Neuronal stem cell (in vitro differentiated cells): ENCODE results near the gene FIBIN.
"Not testable (repeated sequence)": the region's sequence is repeated elsewhere in the genome, so short reads cannot be mapped to it uniquely, and the experiment has no call there.

Source experiments
- DNase-seq: peaks from one replicate; pipeline ENCODE4 v3.0.0-alpha.2; 2013; ENCODE audit warnings: low spot score
- H2AFZ ChIP-seq: one replicate; pipeline ENCODE4 v1.6.1; 2013; ENCODE audit warnings: mild to moderate bottlenecking, low read length, inconsistent platforms
- H2AK5ac ChIP-seq: 2 replicates; pipeline ENCODE4 v1.6.1; 2013; ENCODE audit warnings: low read depth, mild to moderate bottlenecking, inconsistent platforms, low read length, moderate library complexity, mixed read lengths
- H2BK120ac ChIP-seq: 2 replicates; pipeline ENCODE4 v1.6.1; 2013; ENCODE audit warnings: low read depth, mild to moderate bottlenecking, inconsistent platforms, low read length, moderate library complexity, mixed read lengths
- H2BK12ac ChIP-seq: one replicate; pipeline ENCODE4 v1.6.1; 2013; ENCODE audit warnings: low read length, inconsistent platforms
- H2BK15ac ChIP-seq: 2 replicates; pipeline ENCODE4 v1.6.1; 2013; ENCODE audit warnings: mild to moderate bottlenecking, low read length, inconsistent platforms, mixed read lengths
- H2BK5ac ChIP-seq: one replicate; pipeline ENCODE4 v1.6.1; 2013; ENCODE audit warnings: inconsistent platforms, mild to moderate bottlenecking, low read length, moderate library complexity
- H3K14ac ChIP-seq: one replicate; pipeline ENCODE4 v1.6.1; 2013; ENCODE audit warnings: low read length, inconsistent platforms
- H3K18ac ChIP-seq: 2 replicates; pipeline ENCODE4 v1.6.1; 2013; ENCODE audit warnings: low read length, inconsistent platforms
- H3K23ac ChIP-seq: 2 replicates; pipeline ENCODE4 v1.6.1; 2013; ENCODE audit warnings: low read depth, mild to moderate bottlenecking, mixed read lengths, low read length, inconsistent platforms; ENCODE audit not compliant: poor library complexity
- H3K27ac ChIP-seq: replicated peaks from 3 replicates; pipeline ENCODE4 v1.5.1; 2013; ENCODE audit warnings: low read length, inconsistent platforms
- H3K27me3 ChIP-seq, 3 experiments: 2 replicates each; pipeline ENCODE4 v1.6.1; 2013; ENCODE audit warnings: low read length in 3 of 3, mild to moderate bottlenecking in 2 of 3, inconsistent platforms in 1 of 3, low read depth in 1 of 3, mixed read lengths in 1 of 3, moderate library complexity in 1 of 3; ENCODE audit not compliant: control insufficient read depth in 3 of 3, insufficient read depth in 3 of 3
- H3K36me3 ChIP-seq, 2 donors: replicated peaks in 1 of 2; 2 replicates each; pipeline ENCODE4 v1.6.1; 2013; ENCODE audit warnings: low read length in 2 of 2; ENCODE audit not compliant: control insufficient read depth in 2 of 2, insufficient read depth in 2 of 2
- H3K4ac ChIP-seq: 2 replicates; pipeline ENCODE4 v1.6.1; 2013; ENCODE audit warnings: inconsistent platforms, mild to moderate bottlenecking, low read length, moderate library complexity
- H3K4me1 ChIP-seq, 2 donors: 1 replicate in 1 of 2; 2 replicates in 1 of 2; pipeline ENCODE4 v1.6.1; 2013; ENCODE audit warnings: low read length in 2 of 2, low read depth in 1 of 2; ENCODE audit not compliant: control insufficient read depth in 2 of 2, insufficient read depth in 1 of 2
- H3K4me2 ChIP-seq: one replicate; pipeline ENCODE4 v1.6.1; 2013; ENCODE audit warnings: mild to moderate bottlenecking, low read length, inconsistent platforms; ENCODE audit not compliant: insufficient read depth, poor library complexity, severe bottlenecking
- H3K4me3 ChIP-seq, 2 donors: 2 replicates each; pipeline ENCODE4 v1.5.1; 2013; ENCODE audit warnings: low read length in 2 of 2, mild to moderate bottlenecking in 2 of 2, inconsistent platforms in 1 of 2, moderate library complexity in 1 of 2
- H3K79me1 ChIP-seq: one replicate; pipeline ENCODE4 v1.6.1; 2013; ENCODE audit warnings: low read depth, mild to moderate bottlenecking, inconsistent platforms, low read length, moderate library complexity
- H3K9ac ChIP-seq: one replicate; pipeline ENCODE4 v1.6.1; 2013; ENCODE audit warnings: mild to moderate bottlenecking, low read depth, low read length, inconsistent platforms; ENCODE audit not compliant: poor library complexity
- H3K9me3 ChIP-seq, 2 donors: replicated peaks in 1 of 2; 2 replicates each; pipeline versions ENCODE3 to v1.6.1; 2013; ENCODE audit warnings: low read length in 2 of 2, mild to moderate bottlenecking in 2 of 2, inconsistent platforms in 1 of 2, low read depth in 1 of 2, mixed read lengths in 1 of 2, moderate library complexity in 1 of 2; ENCODE audit not compliant: control insufficient read depth in 2 of 2, insufficient read depth in 1 of 2
- H4K8ac ChIP-seq: one replicate; pipeline ENCODE4 v1.6.1; 2013; ENCODE audit warnings: low read depth, mild to moderate bottlenecking, inconsistent platforms, low read length, moderate library complexity
- H4K91ac ChIP-seq: one replicate; pipeline ENCODE4 v1.6.1; 2013; ENCODE audit warnings: low read length, low read depth, mild to moderate bottlenecking, inconsistent platforms; ENCODE audit not compliant: poor library complexity
- whole genome bisulfite sequencing, 2 donors: extraction: QIAGEN DNeasy Blood & Tissue Kit; methylation state at CpG; one replicate each; pipeline ENCODE4 v1.1.7; 2013; ENCODE audit warnings: missing lambda C conversion rate in 2 of 2, mixed read lengths in 1 of 2; ENCODE audit not compliant: insufficient read length in 2 of 2, insufficient replicate concordance in 1 of 2; ENCODE audit errors: extremely low coverage in 2 of 2; 5-methylcytosine and 5-hydroxymethylcytosine counted together

Gene FIBIN

DNA sequence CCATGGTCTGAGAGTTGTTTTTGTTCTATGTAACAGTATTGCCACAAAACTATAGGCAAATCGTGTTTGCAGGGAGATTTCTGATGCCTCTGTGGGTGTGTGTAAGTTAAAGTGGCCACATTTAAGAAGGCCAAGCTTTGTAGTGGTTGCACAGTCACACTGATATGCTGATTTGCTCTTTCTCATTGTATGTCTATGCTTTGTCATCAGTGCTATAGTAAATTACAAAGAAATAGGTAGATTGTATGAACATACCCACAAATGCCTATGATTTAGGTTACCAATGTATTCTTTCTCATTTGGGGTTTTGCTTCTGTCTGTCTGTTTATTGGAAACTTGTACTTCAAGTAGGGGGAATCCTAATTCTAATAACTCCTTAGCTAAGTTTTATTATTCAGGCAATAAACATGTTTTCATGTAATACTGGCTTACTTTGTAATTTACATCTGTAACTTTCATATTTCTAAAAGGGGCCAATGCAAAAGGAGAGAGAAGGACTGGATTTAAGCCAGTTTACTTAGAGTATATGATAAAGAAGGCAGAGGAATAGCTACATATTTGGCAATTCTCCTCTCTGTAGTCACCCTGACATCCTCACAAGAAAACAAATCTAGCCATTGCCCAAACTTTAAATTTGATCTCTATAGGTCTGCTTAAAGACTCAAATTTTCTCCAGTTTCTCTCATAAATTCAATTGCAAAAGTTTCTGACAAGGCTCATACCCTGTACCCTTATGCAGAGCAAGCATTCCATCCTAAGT lies 2.0 kb downstream of the FIBIN start:
- no peak overlapping the region for H2AK5ac ChIP-seq
- H3K18ac ChIP-seq: no peak overlapping the region
- H2BK5ac ChIP-seq: no peak overlapping the region
- peaks cover 0 to 6% of the 10 kb centered on the region in 2 donors for H3K4me1 ChIP-seq
- no peak overlapping the region for H2BK12ac ChIP-seq
- DNase-seq: no peak
- no peak overlapping the region for H2BK120ac ChIP-seq
- H3K4me2 ChIP-seq: no peak overlapping the region
- H3K79me1 ChIP-seq: no peaks in the 10 kb centered on the region
- H4K8ac ChIP-seq: no peak overlapping the region
- no peak overlapping the region for H2BK15ac ChIP-seq
- no peak overlapping the region for H3K14ac ChIP-seq
- no peak overlapping the region for H3K23ac ChIP-seq
- peaks cover 0 to 5% (median 0%) of the 10 kb centered on the region in 3 experiments for H3K27me3 ChIP-seq
- no peak overlapping the region for H2AFZ ChIP-seq
- H3K9me3 ChIP-seq: no peaks in the 10 kb centered on the region
- H3K9ac ChIP-seq: no peak overlapping the region
- no peak overlapping the region for H3K4me3 ChIP-seq
- H3K4ac ChIP-seq: no peak overlapping the region
- H4K91ac ChIP-seq: no peak overlapping the region
- WGBS, 2 donors: no CpG with 5 or more reads among the region's 1 CpG
- no peak overlapping the region for H3K27ac ChIP-seq
- no peaks in the 10 kb centered on the region for H3K36me3 ChIP-seq

DNA sequence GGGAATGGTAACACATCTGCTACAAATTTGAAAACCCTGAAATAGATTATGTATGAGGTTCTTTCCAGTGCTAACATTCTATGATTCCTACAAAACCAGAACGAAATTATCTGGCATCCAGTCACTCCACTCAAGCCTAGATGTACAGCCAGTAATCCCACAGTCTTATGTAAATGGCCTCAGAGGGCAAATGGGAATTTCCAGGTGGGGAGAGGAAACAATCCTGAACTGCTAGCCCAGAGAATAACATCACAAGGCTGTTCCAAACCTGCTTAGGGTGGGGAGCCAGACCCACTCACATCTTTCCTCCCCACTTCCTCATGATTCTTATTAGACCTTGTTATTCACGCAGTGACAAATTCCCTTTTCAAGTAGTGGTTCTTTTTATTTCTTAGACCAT lies 3.5 kb downstream of the FIBIN start:
- H3K23ac ChIP-seq: no peak overlapping the region
- peaks cover 0 to 6% of the 10 kb centered on the region in 2 donors for H3K4me1 ChIP-seq
- no CpG with 5 or more reads among the region's 2 CpGs for WGBS, 2 donors
- H4K8ac ChIP-seq: no peak overlapping the region
- H2AK5ac ChIP-seq: no peak overlapping the region
- no peak overlapping the region for H2BK12ac ChIP-seq
- no peak overlapping the region for H2BK120ac ChIP-seq
- H3K18ac ChIP-seq: no peak overlapping the region
- H3K14ac ChIP-seq: no peak overlapping the region
- H3K9me3 ChIP-seq: no peaks in the 10 kb centered on the region
- no peak overlapping the region for H3K4me2 ChIP-seq
- H2BK5ac ChIP-seq: no peak overlapping the region
- no peak overlapping the region for H4K91ac ChIP-seq
- peaks cover 0 to 5% (median 0%) of the 10 kb centered on the region in 3 experiments for H3K27me3 ChIP-seq
- H3K4me3 ChIP-seq: no peak overlapping the region
- no peak overlapping the region for H3K4ac ChIP-seq
- H2BK15ac ChIP-seq: no peak overlapping the region
- H3K27ac ChIP-seq: no peak overlapping the region
- H3K79me1 ChIP-seq: no peaks in the 10 kb centered on the region
- no peak overlapping the region for H3K9ac ChIP-seq
- no peak overlapping the region for H2AFZ ChIP-seq
- no peaks in the 10 kb centered on the region for H3K36me3 ChIP-seq
- DNase-seq: no peak

DNA sequence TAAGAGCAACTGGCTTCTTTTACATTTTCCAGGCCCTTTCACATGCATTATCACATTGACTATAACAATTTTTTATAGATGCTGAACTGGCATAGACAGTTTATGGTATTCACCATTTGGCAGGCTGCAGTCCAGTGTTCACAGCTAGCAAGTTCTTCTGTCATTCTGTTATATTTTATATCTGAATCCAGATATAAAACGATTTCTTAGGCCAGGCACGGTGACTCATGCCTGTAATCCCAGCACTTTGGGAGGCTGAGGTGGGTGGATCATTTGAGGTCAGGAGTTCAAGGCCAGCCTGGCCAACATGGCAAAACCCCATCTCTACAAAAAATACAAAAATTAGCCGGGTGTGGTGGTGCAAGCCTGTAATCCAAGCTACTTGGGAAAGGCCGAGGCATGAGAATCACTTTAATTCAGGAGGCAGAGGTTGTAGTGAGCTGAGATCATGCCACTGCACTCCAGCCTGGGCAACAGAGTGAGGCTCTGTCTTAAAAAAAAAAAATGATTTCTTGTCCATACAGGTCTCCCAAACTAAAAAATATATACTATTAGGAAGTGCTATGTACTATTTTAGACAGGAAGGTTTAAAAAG lies 7.3 kb downstream of the FIBIN start:
- not testable (repeated sequence) for H2AFZ ChIP-seq, H2BK15ac ChIP-seq, H3K14ac ChIP-seq, H4K91ac ChIP-seq, H3K4me2 ChIP-seq, H3K27me3 ChIP-seq, H3K23ac ChIP-seq, H3K18ac ChIP-seq, H3K4me3 ChIP-seq, H2BK12ac ChIP-seq, H3K4me1 ChIP-seq, H3K4ac ChIP-seq, H3K27ac ChIP-seq, H2BK120ac ChIP-seq, H3K9me3 ChIP-seq, H2BK5ac ChIP-seq, H3K9ac ChIP-seq, H3K79me1 ChIP-seq, H2AK5ac ChIP-seq, H3K36me3 ChIP-seq, DNase-seq, H4K8ac ChIP-seq
- no CpG with 5 or more reads among the region's 4 CpGs for WGBS, 2 donors

DNA sequence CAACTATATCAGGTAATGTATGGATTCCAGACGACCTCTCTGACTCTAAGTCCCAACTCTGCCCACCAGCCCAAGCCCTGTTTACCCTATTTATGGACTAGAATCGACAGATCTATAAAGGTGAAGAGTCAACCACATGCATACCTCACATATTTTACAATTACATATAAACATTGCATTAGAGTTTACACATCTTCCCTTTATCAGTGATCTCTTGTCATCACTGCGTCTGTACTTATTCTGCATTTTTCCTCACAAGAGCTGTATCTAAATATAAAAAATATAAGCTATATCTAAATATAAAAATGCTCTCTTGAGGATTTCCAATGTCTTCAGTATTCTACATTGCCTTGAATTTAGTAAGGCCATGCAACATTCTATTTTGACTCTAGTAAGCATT lies 8.5 kb downstream of the FIBIN start:
- no peak overlapping the region for H3K23ac ChIP-seq
- H4K8ac ChIP-seq: no peak overlapping the region
- H3K4ac ChIP-seq: no peak overlapping the region
- no peaks in the 10 kb centered on the region for H3K27me3 ChIP-seq
- H3K18ac ChIP-seq: no peak overlapping the region
- H4K91ac ChIP-seq: no peak overlapping the region
- no peak overlapping the region for H2AFZ ChIP-seq
- H3K4me2 ChIP-seq: no peak overlapping the region
- no CpG with 5 or more reads among the region's 3 CpGs for WGBS, 2 donors
- H3K9me3 ChIP-seq: no peaks in the 10 kb centered on the region
- H3K79me1 ChIP-seq: no peaks in the 10 kb centered on the region
- H3K4me1 ChIP-seq: no peaks in the 10 kb centered on the region
- no peak overlapping the region for H2AK5ac ChIP-seq
- no peak overlapping the region for H3K4me3 ChIP-seq
- no peak overlapping the region for H2BK5ac ChIP-seq
- H3K14ac ChIP-seq: no peak overlapping the region
- DNase-seq: no peak
- H3K36me3 ChIP-seq: no peaks in the 10 kb centered on the region
- H3K27ac ChIP-seq: no peak overlapping the region
- no peak overlapping the region for H2BK12ac ChIP-seq
- H3K9ac ChIP-seq: no peak overlapping the region
- no peak overlapping the region for H2BK15ac ChIP-seq
- H2BK120ac ChIP-seq: no peak overlapping the region
